D721Med (cell line): Measurements from ENCODE around the gene FMNL1.
"Not testable (repeated sequence)": the region's sequence is repeated elsewhere in the genome, so short reads cannot be mapped to it uniquely, and the experiment has no call there.

Experiments used
- DNase-seq: peaks from one replicate; pipeline ENCODE4 v3.0.0; 2011; ENCODE audit warnings: low spot score; ENCODE audit not compliant: insufficient read length
- FAIRE-seq: peaks from 2 replicates; lab custom pipeline; 2011; peaks lifted over from hg19 to GRCh38; lab: Jason Lieb, UNC
- CTCF ChIP-seq: IDR thresholded peaks from 2 replicates; pipeline ENCODE4 v1.5.1; 2012; ENCODE audit warnings: mild to moderate bottlenecking, control low read depth; ENCODE audit not compliant: insufficient read depth; ENCODE audit errors: missing control alignments

The FMNL1 gene

GRCh38 chr17:45201457-45201856 lies 20.2 kb upstream of the FMNL1 start:
- no peak for DNase-seq
- FAIRE-seq, result no peak
- TF ChIP-seq CTCF, result no peak

GRCh38 chr17:45201880-45202279 lies 19.8 kb upstream of the FMNL1 start:
- not testable (repeated sequence) for FAIRE-seq, DNase-seq

- DNase-seq (peak; percentile 57), FAIRE-seq (peak; percentile 94)
Measured at GRCh38 chr17:45218895-45219661, 2.6 kb upstream of the FMNL1 start.

GRCh38 chr17:45220079-45220478 lies 1.6 kb upstream of the FMNL1 start:
- no peak for TF ChIP-seq CTCF
- FAIRE-seq (no peak), DNase-seq (no peak)

More at GRCh38 chr17:45218895-45219661, 2.6 kb upstream of the FMNL1 start:
- peak; percentile 100 for TF ChIP-seq CTCF

GRCh38 chr17:45222014-45222288 lies 266 bp downstream of the FMNL1 start:
- TF ChIP-seq CTCF, result no peak
- no peak for FAIRE-seq
- DNase-seq, result no peak

GRCh38 chr17:45222289-45222995 lies 757 bp downstream of the FMNL1 start:
- no peak for TF ChIP-seq CTCF
- DNase-seq, result peak; percentile 16
- no peak for FAIRE-seq

GRCh38 chr17:45222996-45223538 lies 1.4 kb downstream of the FMNL1 start:
- DNase-seq, result peak; percentile 10
- no peak for FAIRE-seq
- TF ChIP-seq CTCF, result no peak
